C4-2B (cell line): ENCODE results near the gene TNFRSF11A.

Source experiments
- ZFX ChIP-seq: fragments of 450-650 bp; IDR thresholded peaks from 2 replicates; pipeline ENCODE4 v1.6.1; 2017
- TF ChIP-seq, protein P1 (sequence below): fragments of 450-650 bp; conservative IDR thresholded peaks from 2 replicates; pipeline ENCODE4 v1.5.1; 2017; ENCODE audit warnings: mild to moderate bottlenecking

DNA sequence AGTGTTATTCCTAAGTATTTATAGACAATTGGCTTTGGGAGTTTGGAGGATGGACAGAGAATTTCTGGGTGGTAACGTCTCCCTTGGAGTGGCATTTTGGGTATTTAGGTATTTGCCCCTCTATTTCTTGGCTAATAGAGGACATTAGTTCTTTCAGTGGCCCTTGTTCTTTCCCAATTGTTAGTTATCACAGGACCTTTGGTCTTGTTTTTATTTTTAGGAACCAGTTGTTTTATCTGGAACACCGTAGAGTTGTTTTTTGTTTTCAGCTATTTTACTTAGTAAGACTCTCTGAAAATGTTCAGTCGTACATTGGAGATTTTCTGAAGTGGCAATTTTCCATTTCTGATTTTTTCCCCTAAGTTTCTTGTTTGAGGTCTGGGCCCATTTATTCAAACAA lies 40.5 kb upstream of the TNFRSF11A start:
- TF ChIP-seq, protein P1, sequence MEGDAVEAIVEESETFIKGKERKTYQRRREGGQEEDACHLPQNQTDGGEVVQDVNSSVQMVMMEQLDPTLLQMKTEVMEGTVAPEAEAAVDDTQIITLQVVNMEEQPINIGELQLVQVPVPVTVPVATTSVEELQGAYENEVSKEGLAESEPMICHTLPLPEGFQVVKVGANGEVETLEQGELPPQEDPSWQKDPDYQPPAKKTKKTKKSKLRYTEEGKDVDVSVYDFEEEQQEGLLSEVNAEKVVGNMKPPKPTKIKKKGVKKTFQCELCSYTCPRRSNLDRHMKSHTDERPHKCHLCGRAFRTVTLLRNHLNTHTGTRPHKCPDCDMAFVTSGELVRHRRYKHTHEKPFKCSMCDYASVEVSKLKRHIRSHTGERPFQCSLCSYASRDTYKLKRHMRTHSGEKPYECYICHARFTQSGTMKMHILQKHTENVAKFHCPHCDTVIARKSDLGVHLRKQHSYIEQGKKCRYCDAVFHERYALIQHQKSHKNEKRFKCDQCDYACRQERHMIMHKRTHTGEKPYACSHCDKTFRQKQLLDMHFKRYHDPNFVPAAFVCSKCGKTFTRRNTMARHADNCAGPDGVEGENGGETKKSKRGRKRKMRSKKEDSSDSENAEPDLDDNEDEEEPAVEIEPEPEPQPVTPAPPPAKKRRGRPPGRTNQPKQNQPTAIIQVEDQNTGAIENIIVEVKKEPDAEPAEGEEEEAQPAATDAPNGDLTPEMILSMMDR, result no peak
- no peak for TF ChIP-seq ZFX
